ENCODE results near the gene PPARA. TPM values are rescaled to one million over a fixed set of nuclear protein-coding genes. Genes with fewer than 3 reads are reported as not detected.

PPARA gene
- total and polyA plus RNA-seq, 9 of the 15 experiments (the other 6 are each of a cell fraction or from before 2014, with no cell fraction given), result 0.64 to 5.3 (median 3.5) TPM

GRCh38 chr22:46131151-46131587, 19.2 kb upstream of the PPARA start (continued):
- TF ChIP-seq, protein P1, sequence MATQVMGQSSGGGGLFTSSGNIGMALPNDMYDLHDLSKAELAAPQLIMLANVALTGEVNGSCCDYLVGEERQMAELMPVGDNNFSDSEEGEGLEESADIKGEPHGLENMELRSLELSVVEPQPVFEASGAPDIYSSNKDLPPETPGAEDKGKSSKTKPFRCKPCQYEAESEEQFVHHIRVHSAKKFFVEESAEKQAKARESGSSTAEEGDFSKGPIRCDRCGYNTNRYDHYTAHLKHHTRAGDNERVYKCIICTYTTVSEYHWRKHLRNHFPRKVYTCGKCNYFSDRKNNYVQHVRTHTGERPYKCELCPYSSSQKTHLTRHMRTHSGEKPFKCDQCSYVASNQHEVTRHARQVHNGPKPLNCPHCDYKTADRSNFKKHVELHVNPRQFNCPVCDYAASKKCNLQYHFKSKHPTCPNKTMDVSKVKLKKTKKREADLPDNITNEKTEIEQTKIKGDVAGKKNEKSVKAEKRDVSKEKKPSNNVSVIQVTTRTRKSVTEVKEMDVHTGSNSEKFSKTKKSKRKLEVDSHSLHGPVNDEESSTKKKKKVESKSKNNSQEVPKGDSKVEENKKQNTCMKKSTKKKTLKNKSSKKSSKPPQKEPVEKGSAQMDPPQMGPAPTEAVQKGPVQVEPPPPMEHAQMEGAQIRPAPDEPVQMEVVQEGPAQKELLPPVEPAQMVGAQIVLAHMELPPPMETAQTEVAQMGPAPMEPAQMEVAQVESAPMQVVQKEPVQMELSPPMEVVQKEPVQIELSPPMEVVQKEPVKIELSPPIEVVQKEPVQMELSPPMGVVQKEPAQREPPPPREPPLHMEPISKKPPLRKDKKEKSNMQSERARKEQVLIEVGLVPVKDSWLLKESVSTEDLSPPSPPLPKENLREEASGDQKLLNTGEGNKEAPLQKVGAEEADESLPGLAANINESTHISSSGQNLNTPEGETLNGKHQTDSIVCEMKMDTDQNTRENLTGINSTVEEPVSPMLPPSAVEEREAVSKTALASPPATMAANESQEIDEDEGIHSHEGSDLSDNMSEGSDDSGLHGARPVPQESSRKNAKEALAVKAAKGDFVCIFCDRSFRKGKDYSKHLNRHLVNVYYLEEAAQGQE (IDR thresholded peaks at IDR 0.05; ENCODE audit: borderline replicate concordance), result peak; percentile 22; the same call in 1 of the 2 replicates
- TF ChIP-seq, protein P1 (CRISPR knock-in tag; IDR thresholded peaks at IDR 0.05; ENCODE audit: low read depth), result no peak
- peak in 1 of 2 experiments; percentile 29; a peak in 1 of 4 replicates for TF ChIP-seq RAD21 (CRISPR knock-in tag; conservative IDR thresholded peaks at IDR 0.05 in 1 of 2, IDR thresholded peaks at IDR 0.05 in 1 of 2)
- TF ChIP-seq HIVEP1 (CRISPR knock-in tag; IDR thresholded peaks at IDR 0.05), result no peak
- TF ChIP-seq, protein P2, sequence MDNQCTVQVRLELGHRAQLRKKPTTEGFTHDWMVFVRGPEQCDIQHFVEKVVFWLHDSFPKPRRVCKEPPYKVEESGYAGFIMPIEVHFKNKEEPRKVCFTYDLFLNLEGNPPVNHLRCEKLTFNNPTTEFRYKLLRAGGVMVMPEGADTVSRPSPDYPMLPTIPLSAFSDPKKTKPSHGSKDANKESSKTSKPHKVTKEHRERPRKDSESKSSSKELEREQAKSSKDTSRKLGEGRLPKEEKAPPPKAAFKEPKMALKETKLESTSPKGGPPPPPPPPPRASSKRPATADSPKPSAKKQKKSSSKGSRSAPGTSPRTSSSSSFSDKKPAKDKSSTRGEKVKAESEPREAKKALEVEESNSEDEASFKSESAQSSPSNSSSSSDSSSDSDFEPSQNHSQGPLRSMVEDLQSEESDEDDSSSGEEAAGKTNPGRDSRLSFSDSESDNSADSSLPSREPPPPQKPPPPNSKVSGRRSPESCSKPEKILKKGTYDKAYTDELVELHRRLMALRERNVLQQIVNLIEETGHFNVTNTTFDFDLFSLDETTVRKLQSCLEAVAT (IDR thresholded peaks at IDR 0.05), result no peak
- no peak for TF ChIP-seq CREB1 (IDR thresholded peaks at IDR 0.05)
- TF ChIP-seq CREB1 (CRISPR knock-in tag; IDR thresholded peaks at IDR 0.05), result no peak
- no peak for TF ChIP-seq MCM2 (IDR thresholded peaks at IDR 0.05; ENCODE audit: low read depth)
- no peak for TF ChIP-seq CEBPB (tag; IDR thresholded peaks at IDR 0.05)
- TF ChIP-seq, protein P3, sequence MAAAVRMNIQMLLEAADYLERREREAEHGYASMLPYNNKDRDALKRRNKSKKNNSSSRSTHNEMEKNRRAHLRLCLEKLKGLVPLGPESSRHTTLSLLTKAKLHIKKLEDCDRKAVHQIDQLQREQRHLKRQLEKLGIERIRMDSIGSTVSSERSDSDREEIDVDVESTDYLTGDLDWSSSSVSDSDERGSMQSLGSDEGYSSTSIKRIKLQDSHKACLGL (CRISPR knock-in tag; IDR thresholded peaks at IDR 0.05; ENCODE audit: borderline replicate concordance, poor library complexity, severe bottlenecking), result no peak
- TF ChIP-seq ZNF212 (CRISPR knock-in tag; IDR thresholded peaks at IDR 0.05), result no peak
- no peak for TF ChIP-seq MAZ (CRISPR knock-in tag; conservative IDR thresholded peaks at IDR 0.05 in 1 of 2, IDR thresholded peaks at IDR 0.05 in 1 of 2)
- no peak for TF ChIP-seq ZNF197 (CRISPR knock-in tag; IDR thresholded peaks at IDR 0.05; ENCODE audit: low read depth)
- TF ChIP-seq PTTG1 (tag; IDR thresholded peaks at IDR 0.05; ENCODE audit: low read depth), result no peak
- no peak for TF ChIP-seq ZHX1 (conservative IDR thresholded peaks at IDR 0.05; ENCODE audit: low read length)
- TF ChIP-seq TBP (optimal IDR thresholded peaks at IDR 0.05; ENCODE audit: low read depth, low read length), result no peak

Data from K562 (cell line).